GM12864 (cell line): Measurements from ENCODE around the gene TEX264.
"Not testable (repeated sequence)": the region's sequence is repeated elsewhere in the genome, so short reads cannot be mapped to it uniquely, and the experiment has no call there.

ENCODE experiments used
- DNase-seq: peaks from one replicate; pipeline ENCODE4 v3.0.0-alpha.2; 2011; ENCODE audit warnings: low read depth
- H3K4me3 ChIP-seq: 2 replicates; pipeline ENCODE4 v1.5.1; 2011; ENCODE audit warnings: mild to moderate bottlenecking, low read depth, low read length, control low read depth
- TF ChIP-seq, protein P1 (sequence below): IDR thresholded peaks from 2 replicates; pipeline ENCODE4 v1.5.1; 2011; ENCODE audit warnings: low read depth, mild to moderate bottlenecking, moderate library complexity, low read length, control low read depth, inconsistent platforms; ENCODE audit errors: missing control alignments

The TEX264 gene

DNA sequence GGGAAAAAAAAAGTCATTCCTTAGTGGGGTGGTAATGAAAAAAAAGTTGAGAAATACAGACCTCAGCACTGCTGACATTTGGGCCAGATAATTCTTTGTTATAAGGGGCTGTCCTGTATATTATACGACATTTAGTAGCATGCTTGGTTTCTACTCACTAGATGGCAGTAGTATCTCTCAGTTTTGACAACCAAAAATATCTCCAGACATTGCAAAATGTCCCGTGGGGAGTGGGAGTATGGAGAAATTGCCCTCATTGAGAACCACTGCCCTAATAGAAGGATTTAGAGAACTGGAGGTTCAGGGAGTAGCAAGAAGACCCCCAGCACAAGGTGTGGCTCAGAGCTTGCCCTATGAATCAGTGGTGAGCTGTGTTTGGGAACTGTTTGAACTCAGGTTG is 28.6 kb upstream of the TEX264 start:
- DNase-seq: no peak
- no peak overlapping the region for H3K4me3 ChIP-seq
- TF ChIP-seq, protein P1, sequence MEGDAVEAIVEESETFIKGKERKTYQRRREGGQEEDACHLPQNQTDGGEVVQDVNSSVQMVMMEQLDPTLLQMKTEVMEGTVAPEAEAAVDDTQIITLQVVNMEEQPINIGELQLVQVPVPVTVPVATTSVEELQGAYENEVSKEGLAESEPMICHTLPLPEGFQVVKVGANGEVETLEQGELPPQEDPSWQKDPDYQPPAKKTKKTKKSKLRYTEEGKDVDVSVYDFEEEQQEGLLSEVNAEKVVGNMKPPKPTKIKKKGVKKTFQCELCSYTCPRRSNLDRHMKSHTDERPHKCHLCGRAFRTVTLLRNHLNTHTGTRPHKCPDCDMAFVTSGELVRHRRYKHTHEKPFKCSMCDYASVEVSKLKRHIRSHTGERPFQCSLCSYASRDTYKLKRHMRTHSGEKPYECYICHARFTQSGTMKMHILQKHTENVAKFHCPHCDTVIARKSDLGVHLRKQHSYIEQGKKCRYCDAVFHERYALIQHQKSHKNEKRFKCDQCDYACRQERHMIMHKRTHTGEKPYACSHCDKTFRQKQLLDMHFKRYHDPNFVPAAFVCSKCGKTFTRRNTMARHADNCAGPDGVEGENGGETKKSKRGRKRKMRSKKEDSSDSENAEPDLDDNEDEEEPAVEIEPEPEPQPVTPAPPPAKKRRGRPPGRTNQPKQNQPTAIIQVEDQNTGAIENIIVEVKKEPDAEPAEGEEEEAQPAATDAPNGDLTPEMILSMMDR: peak; percentile 27

DNA sequence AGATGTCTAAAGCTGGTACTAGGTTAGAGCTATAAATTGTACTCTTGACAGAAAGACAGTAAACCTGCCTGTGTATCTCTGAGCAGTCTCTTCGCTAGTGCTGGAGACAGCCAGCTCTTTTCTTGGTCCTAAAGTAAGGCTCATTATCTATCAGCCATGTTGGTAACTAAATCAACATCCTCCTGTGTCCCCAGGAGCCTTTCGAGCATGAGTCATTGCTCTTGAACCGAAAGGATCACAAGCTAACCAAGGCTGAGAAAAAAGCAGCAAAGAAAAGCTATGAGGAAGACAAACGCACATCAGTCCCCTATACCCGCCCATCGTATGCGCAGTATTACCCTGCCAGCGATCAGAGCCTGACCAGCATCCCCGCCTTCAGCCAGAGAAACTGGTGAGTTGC is 25.0 kb upstream of the TEX264 start:
- TF ChIP-seq, protein P1: no peak
- DNase-seq: no peak
- H3K4me3 ChIP-seq: no peak overlapping the region

GRCh38 chr3:51652103-51652502 is 18.9 kb upstream of the TEX264 start:
- not testable (repeated sequence) for DNase-seq

DNA sequence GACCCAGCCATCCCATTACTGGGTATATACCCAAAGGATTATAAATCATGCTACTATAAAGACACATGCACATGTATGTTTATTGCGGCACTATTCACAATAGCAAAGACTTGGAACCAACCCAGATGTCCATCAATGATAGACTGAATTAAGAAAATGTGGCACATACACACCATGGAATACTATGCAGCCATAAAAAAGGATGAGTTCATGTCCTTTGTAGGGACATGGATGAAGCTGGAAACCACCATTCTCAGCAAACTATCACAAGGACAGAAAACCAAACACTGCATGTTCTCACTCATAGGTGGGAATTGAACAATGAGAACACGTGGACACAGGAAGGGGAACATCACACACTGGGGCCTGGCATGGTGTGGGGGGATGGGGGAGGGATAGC is 17.6 kb upstream of the TEX264 start:
- DNase-seq, H3K4me3 ChIP-seq: not testable (repeated sequence)

More at GRCh38 chr3:51652103-51652502, 18.9 kb upstream of the TEX264 start:
- not testable (repeated sequence) for H3K4me3 ChIP-seq

GRCh38 chr3:51657234-51657633 is 13.8 kb upstream of the TEX264 start:
- no peak for DNase-seq
- TF ChIP-seq, protein P1: no peak
- no peak overlapping the region for H3K4me3 ChIP-seq

- H3K4me3 ChIP-seq: no peak overlapping the region
- DNase-seq: no peak
- TF ChIP-seq, protein P1: no peak
Observed at GRCh38 chr3:51659942-51660341, 11.1 kb upstream of the TEX264 start.

DNA sequence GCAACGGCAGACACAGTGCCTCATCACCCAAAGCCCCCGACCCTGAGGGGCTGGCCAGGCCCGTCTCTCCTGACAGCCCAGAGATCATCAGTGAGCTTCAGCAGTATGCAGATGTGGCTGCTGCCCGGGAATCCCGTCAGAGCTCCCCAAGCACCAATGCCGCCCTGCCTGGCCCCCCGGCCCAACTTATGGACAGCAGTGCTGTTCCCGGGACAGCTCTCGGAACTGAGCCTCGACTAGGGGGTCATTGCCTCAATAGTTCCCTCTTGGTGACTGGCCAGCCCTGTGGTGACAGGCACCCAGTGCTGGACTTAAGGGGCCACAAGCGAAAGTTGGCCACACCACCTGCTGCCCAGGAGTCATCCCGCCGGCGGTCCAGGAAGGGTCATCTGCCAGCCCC is 8.6 kb upstream of the TEX264 start:
- no peak for DNase-seq
- H3K4me3 ChIP-seq: no peak overlapping the region
- TF ChIP-seq, protein P1: no peak

DNA sequence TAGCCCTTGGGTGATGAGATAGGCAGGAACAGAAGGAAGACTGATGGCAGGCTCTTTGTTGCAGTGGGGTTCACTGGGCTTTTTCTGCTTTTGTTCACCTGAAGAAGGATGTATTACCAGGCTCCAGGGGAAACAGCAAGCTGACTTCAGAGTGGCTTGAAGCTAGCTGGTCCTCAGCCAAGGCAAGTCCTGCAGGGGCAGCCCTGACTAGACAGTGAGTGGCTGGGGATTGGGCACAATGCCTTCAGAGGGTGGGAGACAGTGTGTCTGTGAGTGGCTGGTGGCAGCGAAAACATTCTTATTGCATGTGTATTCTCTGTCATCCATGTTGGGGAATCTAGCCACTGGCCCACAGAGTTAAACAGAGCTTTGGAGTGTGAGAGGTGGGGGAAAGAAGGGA is 2.3 kb upstream of the TEX264 start:
- TF ChIP-seq, protein P1: no peak
- H3K4me3 ChIP-seq: no peak overlapping the region
- no peak for DNase-seq
